HK-2 (cell line): ENCODE data around the gene STARD3NL.
"Not testable (repeated sequence)": the region's sequence is repeated elsewhere in the genome, so short reads cannot be mapped to it uniquely, and the experiment has no call there.

ENCODE experiments used
- DNase-seq: peaks from one replicate; pipeline ENCODE4 v3.0.0-alpha.2; 2018; ENCODE audit not compliant: unreplicated experiment

Gene STARD3NL

GRCh38 chr7:38265958-38266357 lies 87.9 kb downstream of the STARD3NL start:
- not testable (repeated sequence) for DNase-seq

- DNase-seq = not testable (repeated sequence)
These were observed 91.8 kb downstream of the STARD3NL start for GRCh38 chr7:38269704-38270346.

DNA sequence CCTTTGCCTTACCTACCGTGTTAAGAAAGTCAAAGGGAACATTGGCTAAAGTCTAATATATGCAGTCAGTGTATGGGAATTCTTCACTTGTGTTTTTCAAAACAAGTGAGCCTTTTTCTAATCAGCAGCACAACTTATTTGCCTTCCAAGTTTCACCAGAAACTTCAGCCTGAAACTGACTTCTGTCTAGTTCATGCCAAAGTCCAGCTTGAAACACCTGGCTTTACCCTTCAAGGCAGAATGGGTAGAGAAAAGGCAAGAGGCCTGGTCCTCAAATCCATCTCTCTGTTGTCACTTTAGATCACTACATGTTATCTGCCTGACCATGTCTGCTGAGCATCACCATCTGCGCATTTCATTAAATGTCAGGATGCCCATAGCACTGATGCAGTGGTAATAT lies 92.4 kb downstream of the STARD3NL start:
- DNase-seq = not testable (repeated sequence)

DNA sequence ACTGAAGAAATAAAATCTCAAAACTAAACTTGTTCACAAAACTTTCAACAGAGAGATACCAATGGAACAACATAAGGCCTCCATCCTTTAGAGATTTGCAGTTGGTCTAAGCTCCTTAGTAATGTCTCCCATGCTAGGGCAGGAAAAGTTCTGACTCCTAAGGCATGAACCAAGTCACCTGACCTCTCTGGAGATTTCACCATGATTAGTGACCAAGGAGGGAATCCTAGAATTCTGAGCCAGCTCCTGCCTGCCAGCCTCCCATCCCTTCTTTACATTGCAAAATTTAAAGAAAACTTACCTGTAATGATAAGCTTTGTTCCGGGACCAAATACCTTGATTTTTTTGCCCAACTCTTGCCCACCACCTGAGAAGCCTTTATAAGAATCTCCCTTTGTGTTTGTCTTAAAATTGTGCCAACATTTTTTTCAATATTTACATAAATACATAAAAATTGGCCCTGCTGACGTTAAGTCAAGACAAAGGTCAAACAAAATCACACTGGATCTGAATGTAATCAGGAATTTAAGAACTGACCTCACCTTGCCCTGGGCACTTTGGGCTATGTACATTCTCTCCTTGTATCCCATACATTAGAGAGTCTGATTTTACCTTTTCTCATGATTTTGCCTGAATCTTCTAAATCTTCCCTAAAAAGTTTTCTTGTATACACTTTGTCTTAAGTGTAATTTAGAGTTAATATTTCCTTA lies 95.4 kb downstream of the STARD3NL start, which contains the start of gene TARP:
TARP (minus strand) TSS at position 351 of the 710 bp plus-strand sequence.
- no peak for DNase-seq

GRCh38 chr7:38274486-38274885 lies 96.4 kb downstream of the STARD3NL start:
- DNase-seq = no peak

- no peak for DNase-seq
These were observed 97.0 kb downstream of the STARD3NL start for GRCh38 chr7:38274927-38275620.

- DNase-seq = no peak
These were observed 98.2 kb downstream of the STARD3NL start for GRCh38 chr7:38276096-38276877.

- no peak for DNase-seq
These were observed 102.0 kb downstream of the STARD3NL start for GRCh38 chr7:38280000-38280399.
